ENCODE results near the gene DPPA5. TPM values are rescaled to one million over a fixed set of nuclear protein-coding genes. Genes with fewer than 3 reads are reported as not detected.

The DPPA5 gene
- total and polyA plus RNA-seq, 2 of the 13 experiments (the other 11 are each of a cell fraction or from before 2014, with no cell fraction given): not detected

- no peak overlapping the region for H3K4me2 ChIP-seq (ENCODE audit: low read depth, low read length)
- no peak for ATAC-seq
- WGBS (ENCODE audit: low lambda C conversion rate): 61% methylated on average over 5 of the region's 5 CpGs
- no peaks in the 10 kb centered on the region for H3K4me1 ChIP-seq (ENCODE audit: insufficient read depth, low read length)
- H3K36me3 ChIP-seq (replicated peaks in 1 of 2; ENCODE audit: control insufficient read depth in 1 of 2, insufficient read depth in 2 of 2, low read length in 2 of 2): no peaks in the 10 kb centered on the region
- FAIRE-seq: no peak
- H3K27ac ChIP-seq (ENCODE audit: extremely low read length, insufficient read depth, low read length): no peak overlapping the region
- H3K9me3 ChIP-seq (ENCODE audit: low read length): no peaks in the 10 kb centered on the region
- no peak overlapping the region for H3K9ac ChIP-seq (ENCODE audit: insufficient read depth, low read depth, low read length)
- ChIA-PET CTCF (ENCODE audit: low intra/inter-chr PET ratio, low total read pairs) (no interaction called here), POLR2A (no interaction called here)
- H2AFZ ChIP-seq (ENCODE audit: low read length): no peak overlapping the region
- 0 out of 5 replicates have a peak, but pooled peaks cover 0 to 5% of the 10 kb centered on the region in 2 experiments for H3K27me3 ChIP-seq (ENCODE audit: control insufficient read depth in 1 of 2, insufficient read depth in 2 of 2, low read length in 2 of 2)
- intact Hi-C loops (cut with micrococcal nuclease; ENCODE audit: unreplicated experiment) (no loop called here), in situ Hi-C loops (cut with HindIII; ENCODE audit: extremely low pct_ligation_motif_present, low pct_unique_long_range_greater_than_20kb) (no loop called here)
- no peak overlapping the region for H3K4me3 ChIP-seq (replicated peaks in 1 of 3; ENCODE audit: insufficient read depth in 1 of 3, low read depth in 2 of 3, low read length in 3 of 3)
- no peaks in the 10 kb centered on the region for H4K20me1 ChIP-seq (ENCODE audit: insufficient read depth, low read length)
- DNase-seq (ENCODE audit: low spot score): no peak
- BruUV-seq (replicated peaks): no TSS peak
- H3K79me2 ChIP-seq (ENCODE audit: insufficient read depth, low read length): no peaks in the 10 kb centered on the region
- 0 out of 2 replicates have a peak, but pooled peaks have one; percentile 62 for TF ChIP-seq PCBP1 (IDR thresholded peaks at IDR 0.05; ENCODE audit: borderline replicate concordance, low read depth, low read length)
- TF ChIP-seq ZNF616 (CRISPR knock-in tag; IDR thresholded peaks at IDR 0.05; ENCODE audit: low read depth): no peak
- TF ChIP-seq HNRNPK (IDR thresholded peaks at IDR 0.05; ENCODE audit: low read depth, low read length, poor library complexity, severe bottlenecking): peak; percentile 94
Measured at GRCh38 chr6:73342174-73342573, 11.9 kb downstream of the DPPA5 start.

GRCh38 chr6:73341335-73341734 lies 12.7 kb downstream of the DPPA5 start:
- H2AFZ ChIP-seq (ENCODE audit: low read length): no peak overlapping the region
- FAIRE-seq (no peak), ATAC-seq (no peak), DNase-seq (ENCODE audit: low spot score) (no peak)
- in situ Hi-C loops (cut with HindIII; ENCODE audit: extremely low pct_ligation_motif_present, low pct_unique_long_range_greater_than_20kb): no loop called here
- no peaks in the 10 kb centered on the region for H3K9me3 ChIP-seq (ENCODE audit: low read length)
- H3K4me3 ChIP-seq (replicated peaks in 1 of 3; ENCODE audit: insufficient read depth in 1 of 3, low read depth in 2 of 3, low read length in 3 of 3): no peak overlapping the region
- H3K4me2 ChIP-seq (ENCODE audit: low read depth, low read length): no peak overlapping the region
- no peak overlapping the region for H3K27ac ChIP-seq (ENCODE audit: extremely low read length, insufficient read depth, low read length)
- H3K4me1 ChIP-seq (ENCODE audit: insufficient read depth, low read length): no peaks in the 10 kb centered on the region
- no peak overlapping the region for H3K9ac ChIP-seq (ENCODE audit: insufficient read depth, low read depth, low read length)
- H4K20me1 ChIP-seq (ENCODE audit: insufficient read depth, low read length): no peaks in the 10 kb centered on the region
- TF ChIP-seq ZNF20 (CRISPR knock-in tag; IDR thresholded peaks at IDR 0.05) (no peak), POLR2AphosphoS5 (IDR thresholded peaks at IDR 0.05; ENCODE audit: low read depth, low read length) (no peak), SATB2 (CRISPR knock-in tag; IDR thresholded peaks at IDR 0.05) (no peak), ATF7-NPFF (CRISPR knock-in tag; IDR thresholded peaks at IDR 0.05; ENCODE audit: low read depth) (no peak)
- TF ChIP-seq, protein P1, sequence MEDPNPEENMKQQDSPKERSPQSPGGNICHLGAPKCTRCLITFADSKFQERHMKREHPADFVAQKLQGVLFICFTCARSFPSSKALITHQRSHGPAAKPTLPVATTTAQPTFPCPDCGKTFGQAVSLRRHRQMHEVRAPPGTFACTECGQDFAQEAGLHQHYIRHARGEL (CRISPR knock-in tag; IDR thresholded peaks at IDR 0.05): no peak
- WGBS (ENCODE audit: low lambda C conversion rate): 9% methylated on average over 1 of the region's 1 CpG
- 0 out of 5 replicates have a peak, but pooled peaks cover 0 to 5% of the 10 kb centered on the region in 2 experiments for H3K27me3 ChIP-seq (ENCODE audit: control insufficient read depth in 1 of 2, insufficient read depth in 2 of 2, low read length in 2 of 2)
- H3K79me2 ChIP-seq (ENCODE audit: insufficient read depth, low read length): no peaks in the 10 kb centered on the region
- BruUV-seq (replicated peaks): no TSS peak
- POLR2A ChIA-PET: no interaction called here
- CTCF ChIA-PET (ENCODE audit: low intra/inter-chr PET ratio, low total read pairs): no interaction called here
- intact Hi-C loops (cut with micrococcal nuclease; ENCODE audit: unreplicated experiment): no loop called here
- no peaks in the 10 kb centered on the region for H3K36me3 ChIP-seq (replicated peaks in 1 of 2; ENCODE audit: control insufficient read depth in 1 of 2, insufficient read depth in 2 of 2, low read length in 2 of 2)

Measured in HepG2 (cell line).